ENCODE data around the gene NSD1.
"Not testable (repeated sequence)": the region's sequence is repeated elsewhere in the genome, so short reads cannot be mapped to it uniquely, and the experiment has no call there.

The NSD1 gene

GRCh38 chr5:177334155-177334551 is 200.6 kb downstream of the NSD1 start:
- DNase-seq, result no peak

- DNase-seq, result no peak
Measured at GRCh38 chr5:177334781-177335700, 201.5 kb downstream of the NSD1 start.

GRCh38 chr5:177335701-177336065 is 202.1 kb downstream of the NSD1 start:
- DNase-seq, result no peak

- no peak for DNase-seq
Measured at GRCh38 chr5:177336112-177336511, 202.5 kb downstream of the NSD1 start.

GRCh38 chr5:177336603-177337494 is 203.3 kb downstream of the NSD1 start:
- no peak for DNase-seq

- DNase-seq, result no peak
Measured at GRCh38 chr5:177338251-177339106, 204.9 kb downstream of the NSD1 start.

GRCh38 chr5:177339107-177339638 is 205.6 kb downstream of the NSD1 start:
- DNase-seq, result no peak

GRCh38 chr5:177343000-177343399 is 209.4 kb downstream of the NSD1 start:
- not testable (repeated sequence) for DNase-seq

GRCh38 chr5:177343777-177344176 is 210.2 kb downstream of the NSD1 start:
- DNase-seq, result no peak

- no peak for DNase-seq
Measured at GRCh38 chr5:177344891-177345290, 211.3 kb downstream of the NSD1 start.

- no peak for DNase-seq
Measured at GRCh38 chr5:177346820-177347219, 213.2 kb downstream of the NSD1 start.

GRCh38 chr5:177347699-177348098 is 214.1 kb downstream of the NSD1 start:
- DNase-seq, result no peak

GRCh38 chr5:177349362-177349647 is 215.7 kb downstream of the NSD1 start:
- no peak for DNase-seq

GRCh38 chr5:177349762-177350161 is 216.2 kb downstream of the NSD1 start:
- DNase-seq, result no peak
